ENCODE results near the gene RPLP1. TPM values are rescaled to one million over a fixed set of nuclear protein-coding genes. Genes with fewer than 3 reads are reported as not detected.

RPLP1 gene
- total and polyA plus RNA-seq, 7 experiments from 2014 or later, result 1,719 to 3,527 (median 2,508) TPM

DNA sequence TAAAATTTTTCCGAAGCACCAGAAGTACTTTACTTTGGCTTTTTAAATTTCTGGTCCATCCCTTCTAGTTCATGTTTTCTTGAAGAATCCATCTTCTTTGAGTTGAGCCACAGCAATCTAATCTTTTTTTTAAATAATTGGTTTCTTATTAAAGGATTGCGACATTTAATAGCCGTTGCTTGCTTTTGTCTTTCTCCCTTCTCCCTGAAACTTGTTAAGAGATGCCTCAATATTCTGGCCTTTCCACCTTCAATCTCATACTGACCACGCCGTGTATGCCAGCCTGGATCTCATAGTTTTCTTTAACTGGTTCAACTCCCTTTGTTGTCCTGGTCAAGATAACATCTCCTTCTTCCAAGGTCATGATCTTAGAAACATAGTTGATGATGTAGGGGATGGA, 18.4 kb upstream of the RPLP1 start:
- Histone ChIP-seq H3K27ac (ENCODE audit: low read depth, low read length) (no peak overlapping the region), H3K4me3 (ENCODE audit: low read length) (no peak overlapping the region), H3K4me1 (ENCODE audit: control insufficient read depth in 2 of 2, insufficient read depth in 2 of 2, low read length in 2 of 2) (no peaks in the 10 kb centered on the region), H3K36me3 (ENCODE audit: control insufficient read depth in 2 of 3, insufficient read depth in 3 of 3, low read length in 3 of 3) (no peaks in the 10 kb centered on the region), H3K9me3 (ENCODE audit: control insufficient read depth in 2 of 3, low read length in 3 of 3) (no peaks in the 10 kb centered on the region), H3K27me3 (ENCODE audit: control insufficient read depth in 2 of 2, insufficient read depth in 2 of 2, low read length in 2 of 2) (no peaks in the 10 kb centered on the region)
- Mint-ChIP-seq H3K27me3 (no peaks in the 10 kb centered on the region), H3K4me1 (peaks cover 0 to 2% (median 0%) of the 10 kb centered on the region in 7 donors), H3K4me3 (no peak overlapping the region), H3K9me3 (no peaks in the 10 kb centered on the region), H3K36me3 (peaks cover 0 to 48% (median 0%) of the 10 kb centered on the region in 5 donors), H3K27ac (no peak overlapping the region)
- CTCF ChIA-PET, result no interaction called here
- ATAC-seq (no peak), DNase-seq (no peak)
- intact Hi-C loops (cut with micrococcal nuclease), result no loop called here
- POLR2A ChIA-PET, result interaction anchor here (1.1 kb wide), 1 partner anchor 19 kb away, joined by 3 read pairs; no protein-coding TSS in a partner anchor

DNA sequence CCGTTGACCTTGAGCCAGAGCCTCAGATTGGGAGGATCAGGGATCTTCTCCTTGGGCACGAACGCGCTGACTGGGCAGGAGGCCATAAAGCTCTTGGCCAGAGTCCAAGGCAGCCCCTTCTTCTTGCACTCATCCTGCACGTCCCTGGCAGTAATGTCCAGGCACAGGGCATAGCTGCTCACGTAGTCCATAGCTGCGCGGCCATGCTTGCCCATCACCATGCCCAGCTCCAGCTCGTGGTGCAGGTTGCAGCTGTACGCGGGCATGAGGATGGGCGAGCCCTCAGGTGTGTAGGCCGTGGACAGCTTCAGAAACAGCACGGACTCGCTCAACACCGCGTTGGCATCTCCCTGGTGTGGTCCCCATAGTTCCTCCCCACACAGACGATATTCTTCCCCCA, 17.9 kb upstream of the RPLP1 start:
- ChIA-PET POLR2A (interaction anchor here (1.1 kb wide), 1 partner anchor 19 kb away, joined by 3 read pairs; no protein-coding TSS in a partner anchor), CTCF (no interaction called here)
- Mint-ChIP-seq H3K9me3 (no peaks in the 10 kb centered on the region), H3K27me3 (no peaks in the 10 kb centered on the region), H3K4me3 (no peak overlapping the region), H3K36me3 (peaks cover 0 to 47% (median 0%) of the 10 kb centered on the region in 5 donors), H3K4me1 (peaks cover 0 to 2% (median 0%) of the 10 kb centered on the region in 7 donors), H3K27ac (no peak overlapping the region)
- DNase-seq (no peak), ATAC-seq (no peak)
- H3K27me3 ChIP-seq (ENCODE audit: control insufficient read depth in 2 of 2, insufficient read depth in 2 of 2, low read length in 2 of 2), result no peaks in the 10 kb centered on the region
- H3K36me3 ChIP-seq (ENCODE audit: control insufficient read depth in 2 of 3, insufficient read depth in 3 of 3, low read length in 3 of 3), result no peaks in the 10 kb centered on the region
- H3K9me3 ChIP-seq (ENCODE audit: control insufficient read depth in 2 of 3, low read length in 3 of 3), result no peaks in the 10 kb centered on the region
- H3K27ac ChIP-seq (ENCODE audit: low read depth, low read length), result no peak overlapping the region
- no peak overlapping the region for H3K4me3 ChIP-seq (ENCODE audit: low read length)
- H3K4me1 ChIP-seq (ENCODE audit: control insufficient read depth in 2 of 2, insufficient read depth in 2 of 2, low read length in 2 of 2), result no peaks in the 10 kb centered on the region
- intact Hi-C loops (cut with micrococcal nuclease), result no loop called here

DNA sequence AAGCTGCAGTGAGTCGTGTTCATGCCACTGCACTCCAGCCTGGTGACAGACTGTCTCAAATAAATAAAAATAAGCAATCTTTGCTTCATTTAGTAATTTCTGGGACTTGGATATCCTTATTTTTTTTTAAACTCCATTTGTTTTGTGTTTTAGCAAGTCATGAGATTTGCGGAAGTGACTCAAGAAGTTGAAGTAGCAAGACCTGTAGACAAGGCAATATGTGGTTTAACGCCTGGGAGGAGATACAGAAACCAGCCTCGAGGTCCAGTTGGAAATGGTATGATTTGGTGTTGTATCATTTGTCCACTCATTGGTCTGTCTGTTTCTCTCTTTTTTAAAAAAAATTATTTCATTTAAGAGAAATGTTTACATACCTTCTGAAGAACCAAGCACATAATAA, 16.6 kb upstream of the RPLP1 start:
- no peaks in the 10 kb centered on the region for H3K27me3 Mint-ChIP-seq
- H3K4me1 Mint-ChIP-seq, result peaks cover 0 to 2% (median 0%) of the 10 kb centered on the region in 7 donors
- no peaks in the 10 kb centered on the region for H3K36me3 ChIP-seq (ENCODE audit: control insufficient read depth in 2 of 3, insufficient read depth in 3 of 3, low read length in 3 of 3)
- no peaks in the 10 kb centered on the region for H3K9me3 ChIP-seq (ENCODE audit: control insufficient read depth in 2 of 3, low read length in 3 of 3)
- CTCF ChIA-PET, result interaction anchor here (0.5 kb wide), 1 partner anchor 824 kb away, joined by 3 read pairs; no protein-coding TSS in a partner anchor
- POLR2A ChIA-PET, result interaction anchor here (0.6 kb wide), 1 partner anchor 167 kb away, joined by 3 read pairs; no protein-coding TSS in a partner anchor
- ATAC-seq, result no peak
- H3K27ac Mint-ChIP-seq, result peak overlapping the region in 1 of 9 donors; percentile 47
- no peaks in the 10 kb centered on the region for H3K4me1 ChIP-seq (ENCODE audit: control insufficient read depth in 2 of 2, insufficient read depth in 2 of 2, low read length in 2 of 2)
- no peak for DNase-seq
- H3K9me3 Mint-ChIP-seq, result peaks cover 0 to 1% (median 0%) of the 10 kb centered on the region in 11 donors
- H3K27me3 ChIP-seq (ENCODE audit: control insufficient read depth in 2 of 2, insufficient read depth in 2 of 2, low read length in 2 of 2), result no peaks in the 10 kb centered on the region
- intact Hi-C loops (cut with micrococcal nuclease), result no loop called here
- no peak overlapping the region for H3K27ac ChIP-seq (ENCODE audit: low read depth, low read length)
- H3K36me3 Mint-ChIP-seq, result peaks cover 0 to 39% (median 0%) of the 10 kb centered on the region in 5 donors
- no peak overlapping the region for H3K4me3 Mint-ChIP-seq
- no peak overlapping the region for H3K4me3 ChIP-seq (ENCODE audit: low read length)

DNA sequence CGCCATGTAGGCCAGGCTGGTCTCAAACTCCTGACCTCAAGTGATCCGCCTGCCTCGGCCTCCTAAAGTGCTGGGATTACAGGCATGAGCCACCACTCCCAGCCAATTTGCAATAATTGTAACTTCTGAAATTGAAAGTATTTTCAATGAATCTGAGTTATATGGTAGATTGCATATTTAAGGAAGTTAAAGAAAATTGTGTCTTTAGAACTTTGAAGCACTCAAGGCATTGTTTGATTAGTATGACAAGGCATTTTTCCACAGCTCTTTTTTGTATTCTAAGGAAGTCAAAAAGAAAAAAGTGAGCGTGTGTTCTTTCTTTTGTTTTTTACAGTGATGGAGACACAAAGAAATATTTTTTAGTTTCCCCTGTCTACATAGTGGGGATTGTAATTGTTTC, 15.7 kb upstream of the RPLP1 start:
- H3K9me3 Mint-ChIP-seq, result peaks cover 0 to 1% (median 0%) of the 10 kb centered on the region in 11 donors
- CTCF ChIA-PET, result interaction anchor here (0.9 kb wide), 1 partner anchor 25 kb away, joined by 3 read pairs; no protein-coding TSS in a partner anchor
- no peaks in the 10 kb centered on the region for H3K36me3 ChIP-seq (ENCODE audit: control insufficient read depth in 2 of 3, insufficient read depth in 3 of 3, low read length in 3 of 3)

DNA sequence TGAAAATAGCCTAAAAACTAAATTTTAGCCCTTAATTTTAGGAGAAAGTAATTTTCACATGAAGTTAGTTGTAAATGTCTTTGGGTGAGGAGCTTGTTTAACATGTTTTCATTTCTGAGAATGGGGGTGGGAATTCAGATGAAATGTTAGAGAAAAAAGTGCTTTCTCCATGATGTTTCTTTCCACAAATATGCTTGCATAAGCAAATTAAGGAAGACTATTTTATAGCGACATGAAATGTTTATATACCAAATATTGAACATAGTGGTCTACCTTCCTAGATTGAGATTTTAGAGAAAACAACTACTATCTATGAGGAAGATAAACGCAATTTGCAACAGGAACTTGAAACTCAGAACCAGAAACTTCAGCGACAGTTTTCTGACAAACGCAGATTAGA, 13.0 kb upstream of the RPLP1 start:
- Histone ChIP-seq H3K27ac (ENCODE audit: low read depth, low read length) (no peak overlapping the region), H3K27me3 (ENCODE audit: control insufficient read depth in 2 of 2, insufficient read depth in 2 of 2, low read length in 2 of 2) (no peaks in the 10 kb centered on the region), H3K36me3 (ENCODE audit: control insufficient read depth in 2 of 3, insufficient read depth in 3 of 3, low read length in 3 of 3) (no peaks in the 10 kb centered on the region), H3K9me3 (ENCODE audit: control insufficient read depth in 2 of 3, low read length in 3 of 3) (no peaks in the 10 kb centered on the region), H3K4me1 (ENCODE audit: control insufficient read depth in 2 of 2, insufficient read depth in 2 of 2, low read length in 2 of 2) (no peaks in the 10 kb centered on the region), H3K4me3 (ENCODE audit: low read length) (no peak overlapping the region)
- no peak for DNase-seq
- peaks cover 0 to 26% (median 0%) of the 10 kb centered on the region in 5 donors for H3K36me3 Mint-ChIP-seq
- no peak overlapping the region for H3K4me3 Mint-ChIP-seq
- ChIA-PET POLR2A (interaction anchor here (0.8 to 1.0 kb wide), 2 partner anchors 12 to 13 kb away, joined by 3 to 4 read pairs; partner anchors contain the start of gene RPLP1), CTCF (interaction anchor here (1.2 kb wide), 1 partner anchor 23 kb away, joined by 3 read pairs; no protein-coding TSS in a partner anchor)
- H3K27me3 Mint-ChIP-seq, result no peaks in the 10 kb centered on the region
- ATAC-seq, result no peak
- intact Hi-C loops (cut with micrococcal nuclease), result no loop called here
- H3K27ac Mint-ChIP-seq, result no peak overlapping the region
- peaks cover 0 to 21% (median 0%) of the 10 kb centered on the region in 7 donors for H3K4me1 Mint-ChIP-seq
- peaks cover 0 to 1% (median 0%) of the 10 kb centered on the region in 11 donors for H3K9me3 Mint-ChIP-seq

More for the DNA sequence above, 15.7 kb upstream of the RPLP1 start:
- Histone ChIP-seq H3K27me3 (ENCODE audit: control insufficient read depth in 2 of 2, insufficient read depth in 2 of 2, low read length in 2 of 2) (no peaks in the 10 kb centered on the region), H3K4me3 (ENCODE audit: low read length) (no peak overlapping the region), H3K27ac (ENCODE audit: low read depth, low read length) (no peak overlapping the region), H3K9me3 (ENCODE audit: control insufficient read depth in 2 of 3, low read length in 3 of 3) (no peaks in the 10 kb centered on the region), H3K4me1 (ENCODE audit: control insufficient read depth in 2 of 2, insufficient read depth in 2 of 2, low read length in 2 of 2) (no peaks in the 10 kb centered on the region)
- Mint-ChIP-seq H3K27ac (no peak overlapping the region), H3K4me1 (peaks cover 0 to 2% (median 0%) of the 10 kb centered on the region in 7 donors), H3K4me3 (no peak overlapping the region), H3K36me3 (peaks cover 0 to 33% (median 0%) of the 10 kb centered on the region in 5 donors), H3K27me3 (no peaks in the 10 kb centered on the region)
- POLR2A ChIA-PET, result interaction anchor here (1.0 kb wide), 1 partner anchor 15 kb away, joined by 3 read pairs; no protein-coding TSS in a partner anchor
- DNase-seq (no peak), ATAC-seq (no peak)
- intact Hi-C loops (cut with micrococcal nuclease), result no loop called here

DNA sequence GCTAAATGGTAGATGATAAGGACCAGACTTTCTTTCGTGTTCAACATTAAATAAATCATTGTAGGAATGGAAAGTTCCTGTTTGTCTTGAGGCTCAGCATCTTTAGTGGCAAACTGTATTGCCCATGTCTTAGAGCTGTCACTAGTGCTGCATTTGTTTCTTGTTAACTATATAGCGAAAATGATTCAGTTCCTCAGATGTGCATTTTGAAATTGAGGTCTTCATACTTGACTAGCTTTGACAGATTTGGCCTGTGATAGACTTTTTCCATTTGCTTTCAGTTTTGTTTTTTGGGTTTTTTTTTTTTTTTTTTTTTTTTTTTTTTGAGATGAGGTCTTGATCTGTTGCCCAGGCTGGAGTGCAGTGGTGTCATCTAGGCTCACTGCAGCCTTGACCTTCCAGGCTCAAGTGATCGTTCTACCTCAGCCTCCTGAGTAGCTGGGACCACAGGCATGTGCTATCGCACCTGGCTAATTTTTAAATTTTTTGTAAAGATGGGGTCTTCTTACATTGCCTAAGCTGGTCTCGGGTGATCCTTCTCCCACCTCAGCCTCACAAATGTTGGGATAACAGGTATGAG, 9.5 kb upstream of the RPLP1 start:
- Mint-ChIP-seq H3K4me3 (peak overlapping the region in 1 of 10 donors; percentile 71), H3K9me3 (peaks cover 0 to 1% (median 0%) of the 10 kb centered on the region in 11 donors), H3K27me3 (no peaks in the 10 kb centered on the region), H3K36me3 (peaks cover 0 to 19% (median 0%) of the 10 kb centered on the region in 5 donors), H3K4me1 (peaks cover 0 to 19% (median 0%) of the 10 kb centered on the region in 7 donors), H3K27ac (peak overlapping the region in 2 of 9 donors; percentile 43 to 82)
- Histone ChIP-seq H3K27ac (ENCODE audit: low read depth, low read length) (no peak overlapping the region), H3K9me3 (ENCODE audit: control insufficient read depth in 2 of 3, low read length in 3 of 3) (no peaks in the 10 kb centered on the region), H3K4me3 (ENCODE audit: low read length) (no peak overlapping the region), H3K4me1 (ENCODE audit: control insufficient read depth in 2 of 2, insufficient read depth in 2 of 2, low read length in 2 of 2) (no peaks in the 10 kb centered on the region), H3K36me3 (ENCODE audit: control insufficient read depth in 2 of 3, insufficient read depth in 3 of 3, low read length in 3 of 3) (no peaks in the 10 kb centered on the region), H3K27me3 (ENCODE audit: control insufficient read depth in 2 of 2, insufficient read depth in 2 of 2, low read length in 2 of 2) (no peaks in the 10 kb centered on the region)
- ATAC-seq (peak; percentile 20), DNase-seq (no peak)
- POLR2A ChIA-PET, result interaction anchor here (0.8 to 3.2 kb wide), 3 partner anchors 9 to 34 kb away, joined by 3 to 27 read pairs (median 4); partner anchors contain the start of gene RPLP1
- intact Hi-C loops (cut with micrococcal nuclease), result loop anchor here in 1 of 2 donors (1.0 kb wide), 1 partner anchor 9 kb away; the partner anchor contains the start of gene RPLP1
- CTCF ChIA-PET, result no interaction called here

All from naive thymus-derived CD4-positive, alpha-beta T cell (primary cell).